CD4-positive, alpha-beta T cell treated with Interleukin-2 at 100 ng/mL for 4 hours (primary cell): ENCODE results near the gene DCC.

Experiments used
- DNase-seq: peaks from one replicate; pipeline ENCODE4 v3.0.0-alpha.2; 2020; ENCODE audit warnings: low spot score

The DCC gene

GRCh38 chr18:52598921-52599320 is 258.9 kb downstream of the DCC start:
- DNase-seq = no peak

GRCh38 chr18:52602820-52603219 is 262.8 kb downstream of the DCC start:
- no peak for DNase-seq

- DNase-seq = no peak
Observed at GRCh38 chr18:52605345-52605744, 265.3 kb downstream of the DCC start.

- DNase-seq = no peak
Observed at GRCh38 chr18:52607985-52608384, 268.0 kb downstream of the DCC start.

GRCh38 chr18:52610451-52611115 is 270.6 kb downstream of the DCC start:
- DNase-seq = no peak

GRCh38 chr18:52612406-52612805 is 272.4 kb downstream of the DCC start:
- no peak for DNase-seq

GRCh38 chr18:52615321-52615720 is 275.3 kb downstream of the DCC start:
- DNase-seq = no peak

- DNase-seq = no peak
Observed at GRCh38 chr18:52615943-52616342, 275.9 kb downstream of the DCC start.

GRCh38 chr18:52617931-52618330 is 277.9 kb downstream of the DCC start:
- no peak for DNase-seq

- no peak for DNase-seq
Observed at GRCh38 chr18:52620926-52621439, 281.0 kb downstream of the DCC start.

GRCh38 chr18:52624702-52625101 is 284.7 kb downstream of the DCC start:
- DNase-seq = no peak

- no peak for DNase-seq
Observed at GRCh38 chr18:52636536-52636935, 296.5 kb downstream of the DCC start.

- DNase-seq = no peak
Observed at GRCh38 chr18:52648201-52648600, 308.2 kb downstream of the DCC start.

- no peak for DNase-seq
Observed at GRCh38 chr18:52652391-52652790, 312.4 kb downstream of the DCC start.

- no peak for DNase-seq
Observed at GRCh38 chr18:52657043-52657805, 317.2 kb downstream of the DCC start.

- DNase-seq = no peak
Observed at GRCh38 chr18:52667463-52668065, 327.6 kb downstream of the DCC start.

GRCh38 chr18:52670896-52671295 is 330.9 kb downstream of the DCC start:
- DNase-seq = no peak

GRCh38 chr18:52678034-52678433 is 338.0 kb downstream of the DCC start:
- no peak for DNase-seq

- DNase-seq = no peak
Observed at GRCh38 chr18:52678551-52678950, 338.6 kb downstream of the DCC start.

- no peak for DNase-seq
Observed at GRCh38 chr18:52679354-52679753, 339.4 kb downstream of the DCC start.

GRCh38 chr18:52682260-52682659 is 342.3 kb downstream of the DCC start:
- DNase-seq = no peak

- no peak for DNase-seq
Observed at GRCh38 chr18:52685316-52685715, 345.3 kb downstream of the DCC start.

GRCh38 chr18:52691841-52692240 is 351.8 kb downstream of the DCC start:
- no peak for DNase-seq
